ENCODE measurements around the gene DAGLA.

Gene DAGLA

GRCh38 chr11:61701242-61701886 is 21.2 kb downstream of the DAGLA start:
- intact Hi-C loops (cut with micrococcal nuclease) = no loop called here
- Mint-ChIP-seq H3K9me3 (no peaks in the 10 kb centered on the region), H3K27me3 (no peaks in the 10 kb centered on the region), H3K4me3 (peak overlapping the region; percentile 45), H3K27ac (peak overlapping the region; percentile 94), H3K4me1 (ENCODE audit: low read depth) (peaks cover 96% of the 10 kb centered on the region), H3K36me3 (ENCODE audit: low read depth) (peaks cover 70% of the 10 kb centered on the region)

GRCh38 chr11:61702701-61703312 is 22.6 kb downstream of the DAGLA start:
- no peaks in the 10 kb centered on the region for H3K9me3 Mint-ChIP-seq
- H3K27me3 Mint-ChIP-seq = no peaks in the 10 kb centered on the region
- H3K4me3 Mint-ChIP-seq = peak overlapping the region; percentile 7
- H3K4me1 Mint-ChIP-seq (ENCODE audit: low read depth) = peaks cover 98% of the 10 kb centered on the region
- H3K27ac Mint-ChIP-seq = peak overlapping the region; percentile 94
- intact Hi-C loops (cut with micrococcal nuclease) = no loop called here
- peaks cover 83% of the 10 kb centered on the region for H3K36me3 Mint-ChIP-seq (ENCODE audit: low read depth)

GRCh38 chr11:61704838-61705237 is 24.6 kb downstream of the DAGLA start:
- peak overlapping the region; percentile 59 for H3K27ac Mint-ChIP-seq
- peaks cover 84% of the 10 kb centered on the region for H3K4me1 Mint-ChIP-seq (ENCODE audit: low read depth)
- no peaks in the 10 kb centered on the region for H3K9me3 Mint-ChIP-seq
- no peak overlapping the region for H3K4me3 Mint-ChIP-seq
- no peaks in the 10 kb centered on the region for H3K27me3 Mint-ChIP-seq
- peaks cover 70% of the 10 kb centered on the region for H3K36me3 Mint-ChIP-seq (ENCODE audit: low read depth)
- intact Hi-C loops (cut with micrococcal nuclease) = no loop called here

- peaks cover 71% of the 10 kb centered on the region for H3K36me3 Mint-ChIP-seq (ENCODE audit: low read depth)
- H3K27me3 Mint-ChIP-seq = no peaks in the 10 kb centered on the region
- H3K9me3 Mint-ChIP-seq = no peaks in the 10 kb centered on the region
- intact Hi-C loops (cut with micrococcal nuclease) = no loop called here
- H3K27ac Mint-ChIP-seq = peak overlapping the region; percentile 59
- peaks cover 81% of the 10 kb centered on the region for H3K4me1 Mint-ChIP-seq (ENCODE audit: low read depth)
- no peak overlapping the region for H3K4me3 Mint-ChIP-seq
These were observed 26.5 kb downstream of the DAGLA start for GRCh38 chr11:61706452-61707400.

GRCh38 chr11:61707574-61707973 is 27.4 kb downstream of the DAGLA start:
- Mint-ChIP-seq H3K9me3 (no peaks in the 10 kb centered on the region), H3K4me1 (ENCODE audit: low read depth) (peaks cover 81% of the 10 kb centered on the region), H3K27ac (peak overlapping the region; percentile 26), H3K36me3 (ENCODE audit: low read depth) (peaks cover 78% of the 10 kb centered on the region), H3K27me3 (no peaks in the 10 kb centered on the region), H3K4me3 (no peak overlapping the region)
- intact Hi-C loops (cut with micrococcal nuclease) = no loop called here

- Mint-ChIP-seq H3K36me3 (ENCODE audit: low read depth) (peaks cover 70% of the 10 kb centered on the region), H3K4me3 (no peak overlapping the region), H3K4me1 (ENCODE audit: low read depth) (peaks cover 82% of the 10 kb centered on the region), H3K9me3 (no peaks in the 10 kb centered on the region), H3K27ac (peak overlapping the region; percentile 71), H3K27me3 (no peaks in the 10 kb centered on the region)
- intact Hi-C loops (cut with micrococcal nuclease) = no loop called here
These were observed 28.9 kb downstream of the DAGLA start for GRCh38 chr11:61709110-61709509.

GRCh38 chr11:61709572-61709971 is 29.4 kb downstream of the DAGLA start:
- Mint-ChIP-seq H3K4me1 (ENCODE audit: low read depth) (peaks cover 82% of the 10 kb centered on the region), H3K36me3 (ENCODE audit: low read depth) (peaks cover 70% of the 10 kb centered on the region), H3K27ac (peak overlapping the region; percentile 71), H3K27me3 (no peaks in the 10 kb centered on the region), H3K4me3 (no peak overlapping the region), H3K9me3 (no peaks in the 10 kb centered on the region)
- intact Hi-C loops (cut with micrococcal nuclease) = no loop called here

GRCh38 chr11:61710019-61710418 is 29.8 kb downstream of the DAGLA start:
- Mint-ChIP-seq H3K36me3 (ENCODE audit: low read depth) (peaks cover 67% of the 10 kb centered on the region), H3K27ac (peak overlapping the region; percentile 71), H3K4me3 (no peak overlapping the region), H3K27me3 (no peaks in the 10 kb centered on the region), H3K9me3 (no peaks in the 10 kb centered on the region), H3K4me1 (ENCODE audit: low read depth) (peaks cover 83% of the 10 kb centered on the region)
- intact Hi-C loops (cut with micrococcal nuclease) = no loop called here

GRCh38 chr11:61711037-61711436 is 30.8 kb downstream of the DAGLA start:
- no peaks in the 10 kb centered on the region for H3K9me3 Mint-ChIP-seq
- H3K27me3 Mint-ChIP-seq = no peaks in the 10 kb centered on the region
- intact Hi-C loops (cut with micrococcal nuclease) = no loop called here
- H3K4me1 Mint-ChIP-seq (ENCODE audit: low read depth) = peaks cover 83% of the 10 kb centered on the region
- peaks cover 57% of the 10 kb centered on the region for H3K36me3 Mint-ChIP-seq (ENCODE audit: low read depth)
- peak overlapping the region; percentile 71 for H3K27ac Mint-ChIP-seq
- H3K4me3 Mint-ChIP-seq = no peak overlapping the region

- H3K36me3 Mint-ChIP-seq (ENCODE audit: low read depth) = peaks cover 52% of the 10 kb centered on the region
These were observed 31.3 kb downstream of the DAGLA start for GRCh38 chr11:61711498-61711897.

GRCh38 chr11:61712314-61712713 is 32.1 kb downstream of the DAGLA start:
- Mint-ChIP-seq H3K4me3 (no peak overlapping the region), H3K27me3 (no peaks in the 10 kb centered on the region), H3K27ac (peak overlapping the region; percentile 91), H3K36me3 (ENCODE audit: low read depth) (peaks cover 44% of the 10 kb centered on the region), H3K9me3 (no peaks in the 10 kb centered on the region), H3K4me1 (ENCODE audit: low read depth) (peaks cover 83% of the 10 kb centered on the region)
- intact Hi-C loops (cut with micrococcal nuclease) = no loop called here

More at GRCh38 chr11:61711498-61711897, 31.3 kb downstream of the DAGLA start:
- peak overlapping the region; percentile 71 for H3K27ac Mint-ChIP-seq
- H3K9me3 Mint-ChIP-seq = no peaks in the 10 kb centered on the region
- H3K4me3 Mint-ChIP-seq = no peak overlapping the region
- no peaks in the 10 kb centered on the region for H3K27me3 Mint-ChIP-seq
- intact Hi-C loops (cut with micrococcal nuclease) = no loop called here
- peaks cover 83% of the 10 kb centered on the region for H3K4me1 Mint-ChIP-seq (ENCODE audit: low read depth)

GRCh38 chr11:61712846-61713245 is 32.7 kb downstream of the DAGLA start:
- Mint-ChIP-seq H3K4me1 (ENCODE audit: low read depth) (peaks cover 83% of the 10 kb centered on the region), H3K27ac (peak overlapping the region; percentile 91), H3K36me3 (ENCODE audit: low read depth) (peaks cover 40% of the 10 kb centered on the region), H3K9me3 (no peaks in the 10 kb centered on the region), H3K27me3 (no peaks in the 10 kb centered on the region), H3K4me3 (no peak overlapping the region)
- intact Hi-C loops (cut with micrococcal nuclease) = no loop called here

GRCh38 chr11:61713464-61713863 is 33.3 kb downstream of the DAGLA start:
- H3K27me3 Mint-ChIP-seq = no peaks in the 10 kb centered on the region
- peaks cover 90% of the 10 kb centered on the region for H3K4me1 Mint-ChIP-seq (ENCODE audit: low read depth)
- H3K36me3 Mint-ChIP-seq (ENCODE audit: low read depth) = peaks cover 37% of the 10 kb centered on the region
- H3K9me3 Mint-ChIP-seq = no peaks in the 10 kb centered on the region
- H3K4me3 Mint-ChIP-seq = no peak overlapping the region
- peak overlapping the region; percentile 91 for H3K27ac Mint-ChIP-seq
- intact Hi-C loops (cut with micrococcal nuclease) = no loop called here

GRCh38 chr11:61713906-61714305 is 33.7 kb downstream of the DAGLA start:
- intact Hi-C loops (cut with micrococcal nuclease) = no loop called here
- Mint-ChIP-seq H3K27me3 (no peaks in the 10 kb centered on the region), H3K4me3 (no peak overlapping the region), H3K36me3 (ENCODE audit: low read depth) (peaks cover 41% of the 10 kb centered on the region), H3K4me1 (ENCODE audit: low read depth) (peaks cover 94% of the 10 kb centered on the region), H3K9me3 (no peaks in the 10 kb centered on the region), H3K27ac (peak overlapping the region; percentile 91)

All from dendritic cell treated with granulocyte-macrophage colony-stimulating factor and Interleukin-4, amounts not matched to agents 40 ng/mL and 50 ng/mL, for 4 days (primary cell).